ENCODE results near the gene HMGN3. TPM values are rescaled to one million over a fixed set of nuclear protein-coding genes. Genes with fewer than 3 reads are reported as not detected.

The HMGN3 gene
- total RNA-seq, 2 donors from 2014 or later: 65.2 to 117 TPM

GRCh38 chr6:79188107-79188506, 46.4 kb downstream of the HMGN3 start:
- Histone ChIP-seq H3K36me3 (no peaks in the 10 kb centered on the region), H3K27ac (no peak overlapping the region), H3K4me3 (no peak overlapping the region), H3K4me1 (replicated peaks) (no peaks in the 10 kb centered on the region), H3K27me3 (replicated peaks; ENCODE audit: insufficient read depth) (no peaks in the 10 kb centered on the region), H3K9me3 (no peaks in the 10 kb centered on the region)
- no peak for DNase-seq (ENCODE audit: low spot score)
- TF ChIP-seq POLR2A (IDR thresholded peaks at IDR 0.05): no peak
- no peak for TF ChIP-seq CTCF (IDR thresholded peaks at IDR 0.05)
- TF ChIP-seq POLR2AphosphoS5 (IDR thresholded peaks at IDR 0.05): no peak
- WGBS: 91% methylated on average over 2 of the region's 2 CpGs
- intact Hi-C loops (cut with DNase I): no loop called here

- Histone ChIP-seq H3K9me3 (no peaks in the 10 kb centered on the region), H3K36me3 (no peaks in the 10 kb centered on the region), H3K27ac (no peak overlapping the region), H3K4me3 (no peak overlapping the region), H3K27me3 (replicated peaks; ENCODE audit: insufficient read depth) (no peaks in the 10 kb centered on the region), H3K4me1 (replicated peaks) (no peaks in the 10 kb centered on the region)
- no peak for DNase-seq (ENCODE audit: low spot score)
- intact Hi-C loops (cut with DNase I): no loop called here
- 82% methylated on average over 5 of the region's 5 CpGs for WGBS
- TF ChIP-seq CTCF (IDR thresholded peaks at IDR 0.05) (no peak), POLR2A (IDR thresholded peaks at IDR 0.05) (no peak), POLR2AphosphoS5 (IDR thresholded peaks at IDR 0.05) (no peak)
Observed at GRCh38 chr6:79186564-79186963, 47.9 kb downstream of the HMGN3 start.

- H3K4me1 ChIP-seq (replicated peaks): no peaks in the 10 kb centered on the region
- no peaks in the 10 kb centered on the region for H3K36me3 ChIP-seq
- H3K4me3 ChIP-seq: no peak overlapping the region
- no peaks in the 10 kb centered on the region for H3K27me3 ChIP-seq (replicated peaks; ENCODE audit: insufficient read depth)
- DNase-seq (ENCODE audit: low spot score): no peak
- 78% methylated on average over 3 of the region's 3 CpGs for WGBS
- intact Hi-C loops (cut with DNase I): no loop called here
- TF ChIP-seq POLR2AphosphoS5 (IDR thresholded peaks at IDR 0.05) (no peak), POLR2A (IDR thresholded peaks at IDR 0.05) (no peak), CTCF (IDR thresholded peaks at IDR 0.05) (no peak)
- H3K27ac ChIP-seq: no peak overlapping the region
- H3K9me3 ChIP-seq: no peaks in the 10 kb centered on the region
Observed at GRCh38 chr6:79184641-79185040, 49.8 kb downstream of the HMGN3 start.

GRCh38 chr6:79184086-79184485, 50.4 kb downstream of the HMGN3 start:
- TF ChIP-seq POLR2A (IDR thresholded peaks at IDR 0.05) (no peak), CTCF (IDR thresholded peaks at IDR 0.05) (no peak), POLR2AphosphoS5 (IDR thresholded peaks at IDR 0.05) (no peak)
- Histone ChIP-seq H3K27ac (no peak overlapping the region), H3K27me3 (replicated peaks; ENCODE audit: insufficient read depth) (no peaks in the 10 kb centered on the region), H3K4me1 (replicated peaks) (no peaks in the 10 kb centered on the region), H3K9me3 (no peaks in the 10 kb centered on the region), H3K4me3 (no peak overlapping the region), H3K36me3 (no peaks in the 10 kb centered on the region)
- no peak for DNase-seq (ENCODE audit: low spot score)
- 54% methylated on average over 2 of the region's 2 CpGs for WGBS
- intact Hi-C loops (cut with DNase I): no loop called here

GRCh38 chr6:79180052-79180451, 54.4 kb downstream of the HMGN3 start:
- Histone ChIP-seq H3K27ac (no peak overlapping the region), H3K36me3 (no peaks in the 10 kb centered on the region), H3K27me3 (replicated peaks; ENCODE audit: insufficient read depth) (no peaks in the 10 kb centered on the region), H3K4me1 (replicated peaks) (no peaks in the 10 kb centered on the region), H3K9me3 (no peaks in the 10 kb centered on the region), H3K4me3 (no peak overlapping the region)
- DNase-seq (ENCODE audit: low spot score): peak; percentile 14
- 40% methylated on average over 2 of the region's 2 CpGs for WGBS
- intact Hi-C loops (cut with DNase I): no loop called here
- TF ChIP-seq POLR2A (IDR thresholded peaks at IDR 0.05): no peak
- peak; percentile 12 for TF ChIP-seq POLR2AphosphoS5 (IDR thresholded peaks at IDR 0.05)
- TF ChIP-seq CTCF (IDR thresholded peaks at IDR 0.05): no peak
